Stomach smooth muscle (tissue), 2 donors: Measurements from ENCODE around the gene GNG12.

Experiments
- H3K27ac ChIP-seq: one replicate; pipeline ENCODE4 v1.7.0; 2013; ENCODE audit warnings: mild to moderate bottlenecking, low read length, inconsistent platforms
- H3K27me3 ChIP-seq, 2 donors: one replicate each; pipeline ENCODE4 v1.7.0; 2013; ENCODE audit warnings: low read length in 2 of 2; ENCODE audit not compliant: insufficient read depth in 2 of 2, control insufficient read depth in 1 of 2
- H3K36me3 ChIP-seq, 2 donors: one replicate each; pipeline ENCODE4 v1.7.0; 2013; ENCODE audit warnings: low read length in 2 of 2; ENCODE audit not compliant: control insufficient read depth in 2 of 2, insufficient read depth in 2 of 2
- H3K4me1 ChIP-seq: one replicate; pipeline ENCODE4 v1.7.0; 2013; ENCODE audit warnings: low read length; ENCODE audit not compliant: control insufficient read depth, insufficient read depth
- H3K4me3 ChIP-seq, 2 donors: one replicate each; pipeline ENCODE4 v1.7.0; 2013; ENCODE audit warnings: low read length in 2 of 2
- H3K9ac ChIP-seq, 2 donors: one replicate each; pipeline ENCODE4 v1.7.0; 2013; ENCODE audit warnings: low read length in 2 of 2, mild to moderate bottlenecking in 1 of 2
- H3K9me3 ChIP-seq, 2 donors: one replicate each; pipeline ENCODE4 v1.7.0; 2013; ENCODE audit warnings: low read length in 2 of 2; ENCODE audit not compliant: control insufficient read depth in 2 of 2
- donor health status: healthy.
- donor health status: Pancreatic carcinoma.

GNG12 gene

GRCh38 chr1:67830226-67830625, 3.0 kb downstream of the GNG12 start:
- no peaks in the 10 kb centered on the region for H3K27me3 ChIP-seq
- peaks cover 11% of the 10 kb centered on the region for H3K4me1 ChIP-seq
- H3K4me3 ChIP-seq: no peak overlapping the region
- H3K9ac ChIP-seq: no peak overlapping the region
- H3K27ac ChIP-seq: no peak overlapping the region
- H3K36me3 ChIP-seq: no peaks in the 10 kb centered on the region
- H3K9me3 ChIP-seq: no peaks in the 10 kb centered on the region

- no peak overlapping the region for H3K4me3 ChIP-seq
- no peak overlapping the region for H3K9ac ChIP-seq
- peaks cover 21% of the 10 kb centered on the region for H3K4me1 ChIP-seq
- H3K27ac ChIP-seq: no peak overlapping the region
- no peaks in the 10 kb centered on the region for H3K27me3 ChIP-seq
- H3K9me3 ChIP-seq: no peaks in the 10 kb centered on the region
- H3K36me3 ChIP-seq: no peaks in the 10 kb centered on the region
These were observed 5.6 kb downstream of the GNG12 start for GRCh38 chr1:67827688-67828087.

- no peak overlapping the region for H3K27ac ChIP-seq
- H3K9ac ChIP-seq: no peak overlapping the region
- H3K9me3 ChIP-seq: no peaks in the 10 kb centered on the region
- H3K4me3 ChIP-seq: no peak overlapping the region
- peaks cover 19% of the 10 kb centered on the region for H3K4me1 ChIP-seq
- no peaks in the 10 kb centered on the region for H3K36me3 ChIP-seq
- no peaks in the 10 kb centered on the region for H3K27me3 ChIP-seq
These were observed 7.7 kb downstream of the GNG12 start for GRCh38 chr1:67825591-67825990.

- H3K27ac ChIP-seq: no peak overlapping the region
- H3K9me3 ChIP-seq: no peaks in the 10 kb centered on the region
- H3K9ac ChIP-seq: no peak overlapping the region
- no peaks in the 10 kb centered on the region for H3K36me3 ChIP-seq
- no peaks in the 10 kb centered on the region for H3K27me3 ChIP-seq
- H3K4me1 ChIP-seq: peaks cover 20% of the 10 kb centered on the region
- H3K4me3 ChIP-seq: no peak overlapping the region
These were observed 8.5 kb downstream of the GNG12 start for GRCh38 chr1:67824766-67825165.

GRCh38 chr1:67823615-67824014, 9.7 kb downstream of the GNG12 start:
- H3K9me3 ChIP-seq: no peaks in the 10 kb centered on the region
- peak overlapping the region in 1 of 2 donors; percentile 40 for H3K4me3 ChIP-seq
- no peak overlapping the region for H3K9ac ChIP-seq
- no peak overlapping the region for H3K27ac ChIP-seq
- H3K27me3 ChIP-seq: no peaks in the 10 kb centered on the region
- H3K36me3 ChIP-seq: no peaks in the 10 kb centered on the region
- H3K4me1 ChIP-seq: peaks cover 29% of the 10 kb centered on the region

- no peak overlapping the region for H3K9ac ChIP-seq
- peaks cover 29% of the 10 kb centered on the region for H3K4me1 ChIP-seq
- no peak overlapping the region for H3K27ac ChIP-seq
- no peaks in the 10 kb centered on the region for H3K9me3 ChIP-seq
- H3K27me3 ChIP-seq: no peaks in the 10 kb centered on the region
- H3K4me3 ChIP-seq: no peak overlapping the region
- no peaks in the 10 kb centered on the region for H3K36me3 ChIP-seq
These were observed 12.0 kb downstream of the GNG12 start for GRCh38 chr1:67821263-67821662.

GRCh38 chr1:67818725-67819301, 14.5 kb downstream of the GNG12 start:
- Histone ChIP-seq H3K27ac (no peak overlapping the region), H3K4me1 (peaks cover 21% of the 10 kb centered on the region)

GRCh38 chr1:67818162-67818561, 15.1 kb downstream of the GNG12 start:
- Histone ChIP-seq H3K27ac (no peak overlapping the region), H3K27me3 (no peaks in the 10 kb centered on the region), H3K4me1 (peaks cover 15% of the 10 kb centered on the region), H3K9ac (no peak overlapping the region), H3K9me3 (no peaks in the 10 kb centered on the region), H3K4me3 (no peak overlapping the region), H3K36me3 (no peaks in the 10 kb centered on the region)

More at GRCh38 chr1:67818725-67819301, 14.5 kb downstream of the GNG12 start:
- H3K4me3 ChIP-seq: no peak overlapping the region
- no peaks in the 10 kb centered on the region for H3K27me3 ChIP-seq
- no peaks in the 10 kb centered on the region for H3K36me3 ChIP-seq
- H3K9me3 ChIP-seq: no peaks in the 10 kb centered on the region
- no peak overlapping the region for H3K9ac ChIP-seq

GRCh38 chr1:67817319-67817718, 15.9 kb downstream of the GNG12 start:
- Histone ChIP-seq H3K9me3 (no peaks in the 10 kb centered on the region), H3K27ac (no peak overlapping the region), H3K4me3 (no peak overlapping the region), H3K4me1 (peaks cover 13% of the 10 kb centered on the region), H3K27me3 (no peaks in the 10 kb centered on the region), H3K9ac (no peak overlapping the region), H3K36me3 (no peaks in the 10 kb centered on the region)

- no peak overlapping the region for H3K4me3 ChIP-seq
- H3K36me3 ChIP-seq: no peaks in the 10 kb centered on the region
- no peak overlapping the region for H3K9ac ChIP-seq
- H3K4me1 ChIP-seq: peaks cover 10% of the 10 kb centered on the region
- no peaks in the 10 kb centered on the region for H3K9me3 ChIP-seq
- H3K27me3 ChIP-seq: no peaks in the 10 kb centered on the region
- H3K27ac ChIP-seq: no peak overlapping the region
These were observed 16.8 kb downstream of the GNG12 start for GRCh38 chr1:67816506-67816905.

GRCh38 chr1:67816095-67816475, 17.2 kb downstream of the GNG12 start:
- H3K27ac ChIP-seq: no peak overlapping the region

More at GRCh38 chr1:67816095-67816475, 17.2 kb downstream of the GNG12 start:
- H3K4me3 ChIP-seq: no peak overlapping the region
- H3K36me3 ChIP-seq: no peaks in the 10 kb centered on the region
- no peaks in the 10 kb centered on the region for H3K27me3 ChIP-seq
- H3K4me1 ChIP-seq: peaks cover 10% of the 10 kb centered on the region
- no peaks in the 10 kb centered on the region for H3K9me3 ChIP-seq
- H3K9ac ChIP-seq: no peak overlapping the region
